ENCODE results near the gene MYBPC2. TPM values are rescaled to one million over a fixed set of nuclear protein-coding genes. Genes with fewer than 3 reads are reported as not detected.

The MYBPC2 gene
- total RNA-seq, 1 experiment from 2014 or later = not detected

DNA sequence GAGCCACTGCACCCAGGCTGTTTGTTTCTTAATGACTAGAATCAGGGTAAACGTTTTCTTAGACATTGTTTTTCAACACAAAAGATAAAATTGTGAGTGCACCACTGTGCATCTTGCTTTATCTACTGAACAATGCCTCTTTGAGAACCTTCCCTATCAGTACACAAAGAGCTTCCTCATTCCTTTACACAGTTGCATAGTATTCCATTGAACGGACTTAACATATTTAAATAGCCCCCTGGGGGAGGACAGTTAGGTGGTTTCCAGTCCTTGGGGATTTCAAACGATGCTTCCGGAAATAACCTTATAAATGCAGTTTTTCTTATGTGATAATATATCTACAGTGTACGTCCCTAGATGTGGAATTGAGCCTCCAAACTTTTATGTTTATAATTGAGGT, 39.9 kb upstream of the MYBPC2 start:
- Histone ChIP-seq H3K9me3 (ENCODE audit: low read length) (no peaks in the 10 kb centered on the region), H4K20me1 (ENCODE audit: low read length) (no peaks in the 10 kb centered on the region), H3K79me2 (ENCODE audit: low read length) (peaks cover 47% of the 10 kb centered on the region), H3K4me1 (ENCODE audit: insufficient read depth, low read length) (no peaks in the 10 kb centered on the region), H3F3A (ENCODE audit: low read length, unreplicated experiment) (no peaks in the 10 kb centered on the region), H3K9ac (ENCODE audit: low read length) (no peak overlapping the region), H3K4me3 (ENCODE audit: low read length) (no peak overlapping the region), H3K27ac (ENCODE audit: low read length) (no peak overlapping the region), H3K27me3 (ENCODE audit: low read length) (no peaks in the 10 kb centered on the region), H3K36me3 (ENCODE audit: low read depth, low read length) (peaks cover 23% of the 10 kb centered on the region; the same call in 1 of the 2 replicates), H3K4me2 (ENCODE audit: low read length) (no peak overlapping the region), H3K9me2 (replicated peaks; ENCODE audit: low read length) (no peaks in the 10 kb centered on the region), H2AFZ (ENCODE audit: low read length) (no peak overlapping the region)
- CTCF ChIA-PET = no interaction called here
- ATAC-seq = no peak
- no peak for DNase-seq
- no TSS peak for BruUV-seq (replicated peaks)
- POLR2A ChIA-PET (ENCODE audit: unreplicated experiment) = no interaction called here
- intact Hi-C loops (cut with micrococcal nuclease) = no loop called here
- TF ChIP-seq EZH2phosphoT487 (IDR thresholded peaks at IDR 0.05; ENCODE audit: borderline replicate concordance, low read length) (no peak), EZH2 (IDR thresholded peaks at IDR 0.05; ENCODE audit: low read length, unreplicated experiment) (no peak), CTCF (conservative IDR thresholded peaks at IDR 0.05; ENCODE audit: low read depth, low read length) (no peak)

- Histone ChIP-seq H3K9me3 (ENCODE audit: low read length) (no peaks in the 10 kb centered on the region), H4K20me1 (ENCODE audit: low read length) (no peaks in the 10 kb centered on the region), H3K9me2 (replicated peaks; ENCODE audit: low read length) (no peaks in the 10 kb centered on the region), H3K9ac (ENCODE audit: low read length) (no peak overlapping the region), H3K36me3 (ENCODE audit: low read depth, low read length) (peaks cover 16% of the 10 kb centered on the region; the same call in 1 of the 2 replicates), H3K4me3 (ENCODE audit: low read length) (no peak overlapping the region), H3F3A (ENCODE audit: low read length, unreplicated experiment) (no peaks in the 10 kb centered on the region), H2AFZ (ENCODE audit: low read length) (no peak overlapping the region), H3K27me3 (ENCODE audit: low read length) (no peaks in the 10 kb centered on the region), H3K79me2 (ENCODE audit: low read length) (peaks cover 38% of the 10 kb centered on the region), H3K27ac (ENCODE audit: low read length) (no peak overlapping the region), H3K4me1 (ENCODE audit: insufficient read depth, low read length) (no peaks in the 10 kb centered on the region), H3K4me2 (ENCODE audit: low read length) (no peak overlapping the region)
- no peak for TF ChIP-seq EZH2phosphoT487 (IDR thresholded peaks at IDR 0.05; ENCODE audit: borderline replicate concordance, low read length)
- intact Hi-C loops (cut with micrococcal nuclease) = no loop called here
- ChIA-PET POLR2A (ENCODE audit: unreplicated experiment) (no interaction called here), CTCF (no interaction called here)
- BruUV-seq (replicated peaks) = no TSS peak
- ATAC-seq (no peak), DNase-seq (no peak)
Observed at GRCh38 chr19:50393589-50393988, 39.1 kb upstream of the MYBPC2 start.

- peaks cover 34% of the 10 kb centered on the region for H3K79me2 ChIP-seq (ENCODE audit: low read length)
- TF ChIP-seq CTCF (conservative IDR thresholded peaks at IDR 0.05; ENCODE audit: low read depth, low read length) (no peak), EZH2 (IDR thresholded peaks at IDR 0.05; ENCODE audit: low read length, unreplicated experiment) (no peak)
- no peak for DNase-seq
- no peak overlapping the region for H3K27ac ChIP-seq (ENCODE audit: low read length)
- H3K4me1 ChIP-seq (ENCODE audit: insufficient read depth, low read length) = no peaks in the 10 kb centered on the region
- H3F3A ChIP-seq (ENCODE audit: low read length, unreplicated experiment) = no peaks in the 10 kb centered on the region
- H3K4me2 ChIP-seq (ENCODE audit: low read length) = no peak overlapping the region
- BruUV-seq (replicated peaks) = no TSS peak
- H2AFZ ChIP-seq (ENCODE audit: low read length) = no peak overlapping the region
- H4K20me1 ChIP-seq (ENCODE audit: low read length) = no peaks in the 10 kb centered on the region
- H3K9me3 ChIP-seq (ENCODE audit: low read length) = no peaks in the 10 kb centered on the region
- H3K9ac ChIP-seq (ENCODE audit: low read length) = no peak overlapping the region
- ChIA-PET CTCF (no interaction called here), POLR2A (ENCODE audit: unreplicated experiment) (no interaction called here)
- intact Hi-C loops (cut with micrococcal nuclease) = no loop called here
- no peak for ATAC-seq
- H3K4me3 ChIP-seq (ENCODE audit: low read length) = no peak overlapping the region
- no peaks in the 10 kb centered on the region for H3K9me2 ChIP-seq (replicated peaks; ENCODE audit: low read length)
- H3K36me3 ChIP-seq (ENCODE audit: low read depth, low read length) = peaks cover 16% of the 10 kb centered on the region; the same call in 1 of the 2 replicates
- H3K27me3 ChIP-seq (ENCODE audit: low read length) = no peaks in the 10 kb centered on the region
Observed at GRCh38 chr19:50394017-50394416, 38.7 kb upstream of the MYBPC2 start.
